Activated T-helper 1 cell treated with anti-CD3 and anti-CD28 coated beads, Interleukin-2, amount 50 U/mL, for 16 hours (primary cell): ENCODE results near the gene LTBP3.
"Not testable (repeated sequence)": the region's sequence is repeated elsewhere in the genome, so short reads cannot be mapped to it uniquely, and the experiment has no call there.

ENCODE experiments used
- DNase-seq, 2 donors: peaks; one replicate each; pipeline ENCODE4 v3.0.0-alpha.2; 2020; ENCODE audit warnings: low read depth in 1 of 2, low spot score in 1 of 2

The LTBP3 gene

GRCh38 chr11:65518941-65519549, 39.1 kb downstream of the LTBP3 start:
- not testable (repeated sequence) for DNase-seq

GRCh38 chr11:65516135-65516968, 41.8 kb downstream of the LTBP3 start:
- no peak for DNase-seq

GRCh38 chr11:65512311-65512710, 45.8 kb downstream of the LTBP3 start:
- not testable (repeated sequence) for DNase-seq

GRCh38 chr11:65506772-65507505, 51.2 kb downstream of the LTBP3 start:
- no peak for DNase-seq

GRCh38 chr11:65506290-65506771, 51.8 kb downstream of the LTBP3 start:
- DNase-seq = no peak

- DNase-seq = no peak
These were observed 52.5 kb downstream of the LTBP3 start for GRCh38 chr11:65505466-65506289.

GRCh38 chr11:65504674-65505465, 53.3 kb downstream of the LTBP3 start:
- DNase-seq = no peak

- no peak for DNase-seq
These were observed 54.0 kb downstream of the LTBP3 start for GRCh38 chr11:65503949-65504673.

GRCh38 chr11:65503368-65503948, 54.7 kb downstream of the LTBP3 start:
- DNase-seq = no peak

- DNase-seq = no peak
These were observed 55.4 kb downstream of the LTBP3 start for GRCh38 chr11:65502555-65503367.

- DNase-seq = no peak
These were observed 55.9 kb downstream of the LTBP3 start for GRCh38 chr11:65502274-65502554.

GRCh38 chr11:65501472-65502273, 56.5 kb downstream of the LTBP3 start:
- no peak for DNase-seq

- DNase-seq = no peak
These were observed 57.0 kb downstream of the LTBP3 start for GRCh38 chr11:65501186-65501471.

GRCh38 chr11:65500387-65501185, 57.6 kb downstream of the LTBP3 start:
- no peak for DNase-seq

- no peak for DNase-seq
These were observed 58.3 kb downstream of the LTBP3 start for GRCh38 chr11:65499713-65500386.

- peak; percentile 90 to 96 for DNase-seq
These were observed 59.0 kb downstream of the LTBP3 start, which contains the start of gene MALAT1 for GRCh38 chr11:65498977-65499712. MALAT1 (plus strand) TSS chr11:65499045.
